HepG2 (cell line): Measurements from ENCODE around the gene FAAP20. TPM values are rescaled to one million over a fixed set of nuclear protein-coding genes. Genes with fewer than 3 reads are reported as not detected.

Source experiments
- ARID4A ChIP-seq: sonication (generic); formaldehyde crosslinking; IDR thresholded peaks from 2 replicates; pipeline ENCODE4 v1.5.0; 2020; ENCODE audit warnings: mild to moderate bottlenecking, missing genetic modification reagents, borderline replicate concordance
- CERS6 ChIP-seq: sonication (generic); formaldehyde crosslinking; IDR thresholded peaks from 2 replicates; pipeline ENCODE4 v1.5.0; 2020; ENCODE audit warnings: missing genetic modification reagents
- CREB1 ChIP-seq, 2 experiments: fragments of 450-650 bp in 1 of 2; IDR thresholded peaks; 2 replicates each; pipeline ENCODE4 v1.6.1; 2016 to 2017; ENCODE audit warnings: control low read depth in 1 of 2, mild to moderate bottlenecking in 1 of 2, missing compliant biosample characterization in 1 of 2, missing genetic modification characterization in 1 of 2
- GPBP1L1 ChIP-seq: sonication (generic); formaldehyde crosslinking; IDR thresholded peaks from 2 replicates; pipeline ENCODE4 v1.5.0; 2020; ENCODE audit warnings: mild to moderate bottlenecking, missing genetic modification reagents
- GRHL1 ChIP-seq: sonication (generic); formaldehyde crosslinking; conservative IDR thresholded peaks from 2 replicates; pipeline ENCODE4 v1.8.0; 2022; ENCODE audit warnings: missing genetic modification reagents
- LCORL ChIP-seq, 2 experiments: fragments of 450-650 bp in 1 of 2; sonication (generic) in 1 of 2; formaldehyde crosslinking in 1 of 2; IDR thresholded peaks; 2 replicates each; pipeline versions ENCODE4 v1.5.0 to v1.6.1; 2017 to 2020; ENCODE audit warnings: antibody characterized with exemption in 1 of 2, missing genetic modification reagents in 1 of 2
- NCOR1 ChIP-seq: fragments of 200-600 bp; sonication (generic); IDR thresholded peaks from 2 replicates; pipeline ENCODE4 v1.7.0; 2017; ENCODE audit warnings: antibody characterized with exemption, low read length, borderline replicate concordance
- SNAI1 ChIP-seq: sonication (generic); formaldehyde crosslinking; IDR thresholded peaks from 2 replicates; pipeline ENCODE4 v1.5.0; 2020; ENCODE audit warnings: mild to moderate bottlenecking, missing genetic modification reagents, borderline replicate concordance
- TGIF2 ChIP-seq: IDR thresholded peaks from 2 replicates; pipeline ENCODE4 v1.6.1; 2016; ENCODE audit warnings: control low read depth, missing compliant biosample characterization
- USF2 ChIP-seq, 2 experiments: sonication (generic) in 1 of 2; formaldehyde crosslinking in 1 of 2; IDR thresholded peaks; 2 replicates each; pipeline versions ENCODE4 v1.5.1 to v1.6.1; 2011 to 2020; ENCODE audit warnings: borderline replicate concordance in 1 of 2, low read depth in 1 of 2, low read length in 1 of 2, mild to moderate bottlenecking in 1 of 2, missing genetic modification reagents in 1 of 2, moderate library complexity in 1 of 2
- ZBTB14 ChIP-seq: sonication (generic); formaldehyde crosslinking; IDR thresholded peaks from 2 replicates; pipeline ENCODE4 v1.4.0; 2020; ENCODE audit warnings: missing genetic modification reagents
- ZNF3 ChIP-seq: IDR thresholded peaks from 2 replicates; pipeline ENCODE4 v1.7.0; 2017; ENCODE audit warnings: inconsistent platforms
- ZNF367 ChIP-seq: sonication (generic); formaldehyde crosslinking; IDR thresholded peaks from 2 replicates; pipeline ENCODE4 v1.4.0; 2020; ENCODE audit warnings: missing genetic modification reagents, borderline replicate concordance
- ZNF556 ChIP-seq: sonication (generic); formaldehyde crosslinking; IDR thresholded peaks from 2 replicates; pipeline ENCODE4 v1.4.0; 2020; ENCODE audit warnings: mild to moderate bottlenecking, missing genetic modification reagents, borderline replicate concordance
- polyA plus RNA-seq, 8 experiments: library from polyadenylated mRNA; depleted of rRNA in 3 of 8; stranded (reverse) in 7 of 8; unstranded in 1 of 8; fragments of >200 nt; fragmentation: Illumina TruSeq in 4 of 8; extraction: Trizol in 4 of 8; gene quantifications; 2 replicates each; pipeline versions ENCODE4 v1.2.1 to v1.2.3, GENCODE V29; 2011 to 2016; ENCODE audit warnings: low read depth in 4 of 8, missing spikeins in 1 of 8, mixed read lengths in 1 of 8; ENCODE audit not compliant: insufficient read depth in 1 of 8
- total RNA-seq, 5 experiments: library from RNA; depleted of rRNA; stranded (reverse); fragments of >200 nt; fragmentation: Illumina TruSeq; extraction: Trizol; gene quantifications; 2 replicates each; pipeline ENCODE4 v1.2.3, GENCODE V29; 2016; ENCODE audit warnings: low read depth in 1 of 5

FAAP20 gene
- total and polyA plus RNA-seq, 2 of the 13 experiments (the other 11 are each of a cell fraction or from before 2014, with no cell fraction given): 9.6 to 10.8 TPM

- no peak for TF ChIP-seq SNAI1 (CRISPR knock-in tag)
- TF ChIP-seq ZNF367: no peak
- TF ChIP-seq CERS6 (CRISPR knock-in tag): no peak
- no peak for TF ChIP-seq GPBP1L1 (CRISPR knock-in tag)
- peak; percentile 79 for TF ChIP-seq ZNF556 (CRISPR knock-in tag)
- no peak for TF ChIP-seq USF2 (IDR thresholded peaks at IDR 0.05; ENCODE audit: low read depth, low read length)
- no peak; the same call in 1 of the 2 replicates for TF ChIP-seq USF2 (CRISPR knock-in tag; IDR thresholded peaks at IDR 0.05; ENCODE audit: borderline replicate concordance)
- peak; percentile 31; the same call in 1 of the 2 replicates for TF ChIP-seq NCOR1
- TF ChIP-seq TGIF2: peak; percentile 100
- TF ChIP-seq GRHL1 (CRISPR knock-in tag): no peak
- no peak for TF ChIP-seq LCORL (IDR thresholded peaks at IDR 0.05)
- peak; percentile 69 for TF ChIP-seq LCORL (CRISPR knock-in tag; IDR thresholded peaks at IDR 0.05)
- TF ChIP-seq ZNF3 (CRISPR knock-in tag): no peak
- peak; percentile 99 for TF ChIP-seq ARID4A (CRISPR knock-in tag)
- no peak for TF ChIP-seq ZBTB14
- peak; percentile 85 for TF ChIP-seq CREB1 (IDR thresholded peaks at IDR 0.05)
- peak; percentile 75 for TF ChIP-seq CREB1 (CRISPR knock-in tag; IDR thresholded peaks at IDR 0.05)
These were observed 4.8 kb downstream of the FAAP20 start (continued) for GRCh38 chr1:2189459-2190425.
